ENCODE results near the gene ARHGEF19. TPM values are rescaled to one million over a fixed set of nuclear protein-coding genes. Genes with fewer than 3 reads are reported as not detected.
A peak's percentile ranks its signal among the peaks of the same experiment; 100 is the strongest.

Gene ARHGEF19
- total RNA-seq, 6 experiments from 2014 or later, result 5.5 to 9.0 (median 7.2) TPM

GRCh38 chr1:16174261-16174868 is 38.1 kb downstream of the ARHGEF19 start:
- Mint-ChIP-seq H3K27me3 (ENCODE audit: insufficient read depth) (peaks cover 2% of the 10 kb centered on the region; the same call in 1 of the 2 replicates), H3K4me1 (ENCODE audit: low read depth) (peaks cover 64% of the 10 kb centered on the region), H3K9me3 (no peaks in the 10 kb centered on the region), H3K27ac (peak overlapping the region; percentile 74), H3K36me3 (ENCODE audit: low read depth) (peaks cover 4% of the 10 kb centered on the region; the same call in 1 of the 2 replicates), H3K4me3 (peak overlapping the region; percentile 47)
- TF ChIP-seq, protein P1, sequence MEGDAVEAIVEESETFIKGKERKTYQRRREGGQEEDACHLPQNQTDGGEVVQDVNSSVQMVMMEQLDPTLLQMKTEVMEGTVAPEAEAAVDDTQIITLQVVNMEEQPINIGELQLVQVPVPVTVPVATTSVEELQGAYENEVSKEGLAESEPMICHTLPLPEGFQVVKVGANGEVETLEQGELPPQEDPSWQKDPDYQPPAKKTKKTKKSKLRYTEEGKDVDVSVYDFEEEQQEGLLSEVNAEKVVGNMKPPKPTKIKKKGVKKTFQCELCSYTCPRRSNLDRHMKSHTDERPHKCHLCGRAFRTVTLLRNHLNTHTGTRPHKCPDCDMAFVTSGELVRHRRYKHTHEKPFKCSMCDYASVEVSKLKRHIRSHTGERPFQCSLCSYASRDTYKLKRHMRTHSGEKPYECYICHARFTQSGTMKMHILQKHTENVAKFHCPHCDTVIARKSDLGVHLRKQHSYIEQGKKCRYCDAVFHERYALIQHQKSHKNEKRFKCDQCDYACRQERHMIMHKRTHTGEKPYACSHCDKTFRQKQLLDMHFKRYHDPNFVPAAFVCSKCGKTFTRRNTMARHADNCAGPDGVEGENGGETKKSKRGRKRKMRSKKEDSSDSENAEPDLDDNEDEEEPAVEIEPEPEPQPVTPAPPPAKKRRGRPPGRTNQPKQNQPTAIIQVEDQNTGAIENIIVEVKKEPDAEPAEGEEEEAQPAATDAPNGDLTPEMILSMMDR (IDR thresholded peaks at IDR 0.05), result no peak
- DNase-seq, result no peak

DNA sequence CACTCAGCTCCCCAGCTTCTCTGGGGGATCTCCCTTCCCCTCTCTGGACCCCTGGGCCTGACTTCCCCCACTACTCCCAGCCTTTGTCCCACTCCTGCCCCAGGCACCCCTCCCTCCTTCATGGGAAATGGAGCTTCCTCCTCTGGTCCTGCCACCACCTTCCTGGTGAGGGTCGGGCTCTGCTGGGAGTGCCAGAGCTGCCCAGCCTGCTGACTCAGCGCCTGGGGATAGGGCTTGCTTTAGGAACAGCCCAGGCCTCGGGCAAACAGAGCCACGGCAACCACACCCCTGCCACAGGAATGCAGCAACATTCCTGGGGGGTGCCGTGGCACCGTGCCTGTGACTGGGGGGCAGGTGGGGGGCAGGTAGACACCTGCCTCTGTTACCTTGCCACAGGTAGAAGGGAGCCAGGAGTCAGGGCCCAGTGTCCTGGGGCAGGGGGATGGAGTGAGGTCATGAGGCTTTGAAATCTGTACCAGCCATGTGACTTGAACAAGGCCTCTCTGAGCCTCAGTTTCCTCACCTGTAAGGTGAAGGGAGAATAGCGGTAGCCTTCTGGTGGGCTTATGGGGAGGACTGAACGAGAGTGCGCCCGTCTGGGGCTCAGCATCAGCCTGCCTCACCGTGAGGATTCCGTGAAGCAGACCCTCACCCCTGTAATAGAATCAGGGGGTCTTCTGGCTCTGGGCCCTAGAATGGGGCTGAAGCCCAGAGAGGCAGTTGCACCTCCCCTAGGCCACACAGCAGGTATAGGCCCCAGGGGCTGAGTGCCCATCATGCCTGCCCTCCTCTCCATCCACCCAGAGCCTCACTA is 38.8 kb downstream of the ARHGEF19 start:
- H3K36me3 Mint-ChIP-seq (ENCODE audit: low read depth), result peaks cover 4% of the 10 kb centered on the region; the same call in 1 of the 2 replicates
- peak overlapping the region; percentile 60 for H3K4me3 Mint-ChIP-seq

GRCh38 chr1:16172964-16173446 is 39.4 kb downstream of the ARHGEF19 start:
- Mint-ChIP-seq H3K27ac (peak overlapping the region; percentile 96), H3K4me1 (ENCODE audit: low read depth) (peaks cover 52% of the 10 kb centered on the region), H3K27me3 (ENCODE audit: insufficient read depth) (peaks cover 4% of the 10 kb centered on the region; the same call in 1 of the 2 replicates), H3K36me3 (ENCODE audit: low read depth) (no peaks in the 10 kb centered on the region), H3K4me3 (peak overlapping the region; percentile 60), H3K9me3 (no peaks in the 10 kb centered on the region)
- TF ChIP-seq, protein P1 (IDR thresholded peaks at IDR 0.05), result no peak
- DNase-seq, result peak; percentile 53

More for the DNA sequence above, 38.8 kb downstream of the ARHGEF19 start:
- TF ChIP-seq, protein P1 (IDR thresholded peaks at IDR 0.05), result no peak
- Mint-ChIP-seq H3K4me1 (ENCODE audit: low read depth) (peaks cover 57% of the 10 kb centered on the region), H3K9me3 (no peaks in the 10 kb centered on the region), H3K27me3 (ENCODE audit: insufficient read depth) (peaks cover 3% of the 10 kb centered on the region; the same call in 1 of the 2 replicates), H3K27ac (peak overlapping the region; percentile 96)
- peak; percentile 87 for DNase-seq

DNA sequence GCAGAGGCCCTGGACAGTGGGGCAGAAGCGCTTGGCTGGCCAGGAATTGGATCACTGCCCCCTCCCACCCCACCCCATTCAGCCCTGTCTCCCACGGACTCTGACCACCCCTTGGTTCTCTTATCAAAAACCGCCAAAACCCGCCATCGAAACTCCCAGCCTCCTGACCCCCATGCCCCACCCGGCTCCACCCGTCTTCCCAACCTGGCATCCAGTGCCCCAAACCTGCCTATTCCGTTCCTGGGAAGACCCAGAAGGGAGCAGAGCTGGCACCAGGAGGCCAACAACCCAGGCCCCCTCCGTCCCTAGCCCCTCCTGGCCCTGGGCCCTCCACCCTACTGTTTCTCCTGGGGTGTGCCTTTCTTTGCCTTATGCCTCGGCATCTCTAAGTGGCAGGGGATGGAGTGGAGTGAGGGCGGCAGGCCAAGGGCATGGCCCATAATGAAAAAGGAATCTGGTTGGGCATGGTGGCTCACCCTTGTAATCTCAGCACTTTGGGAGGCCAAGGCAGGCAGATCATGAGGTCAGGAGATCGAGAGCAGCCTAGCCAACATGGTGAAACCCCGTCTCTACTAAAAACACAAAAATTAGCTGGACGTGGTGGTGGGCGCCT is 40.1 kb downstream of the ARHGEF19 start:
- TF ChIP-seq, protein P1 (IDR thresholded peaks at IDR 0.05), result no peak

More for the DNA sequence above, 40.1 kb downstream of the ARHGEF19 start:
- peak overlapping the region; percentile 96; the same call in 1 of the 2 replicates for H3K27ac Mint-ChIP-seq
- no peaks in the 10 kb centered on the region for H3K9me3 Mint-ChIP-seq
- H3K4me3 Mint-ChIP-seq, result peak overlapping the region; percentile 42; the same call in 1 of the 2 replicates
- peaks cover 46% of the 10 kb centered on the region for H3K4me1 Mint-ChIP-seq (ENCODE audit: low read depth)
- DNase-seq, result no peak
- H3K36me3 Mint-ChIP-seq (ENCODE audit: low read depth), result no peaks in the 10 kb centered on the region
- peaks cover 4% of the 10 kb centered on the region; the same call in 1 of the 2 replicates for H3K27me3 Mint-ChIP-seq (ENCODE audit: insufficient read depth)

Data from HFFc6 (cell line).